ENCODE results near the gene COLEC11.
"Not testable (repeated sequence)": the region's sequence is repeated elsewhere in the genome, so short reads cannot be mapped to it uniquely, and the experiment has no call there.

COLEC11 gene

DNA sequence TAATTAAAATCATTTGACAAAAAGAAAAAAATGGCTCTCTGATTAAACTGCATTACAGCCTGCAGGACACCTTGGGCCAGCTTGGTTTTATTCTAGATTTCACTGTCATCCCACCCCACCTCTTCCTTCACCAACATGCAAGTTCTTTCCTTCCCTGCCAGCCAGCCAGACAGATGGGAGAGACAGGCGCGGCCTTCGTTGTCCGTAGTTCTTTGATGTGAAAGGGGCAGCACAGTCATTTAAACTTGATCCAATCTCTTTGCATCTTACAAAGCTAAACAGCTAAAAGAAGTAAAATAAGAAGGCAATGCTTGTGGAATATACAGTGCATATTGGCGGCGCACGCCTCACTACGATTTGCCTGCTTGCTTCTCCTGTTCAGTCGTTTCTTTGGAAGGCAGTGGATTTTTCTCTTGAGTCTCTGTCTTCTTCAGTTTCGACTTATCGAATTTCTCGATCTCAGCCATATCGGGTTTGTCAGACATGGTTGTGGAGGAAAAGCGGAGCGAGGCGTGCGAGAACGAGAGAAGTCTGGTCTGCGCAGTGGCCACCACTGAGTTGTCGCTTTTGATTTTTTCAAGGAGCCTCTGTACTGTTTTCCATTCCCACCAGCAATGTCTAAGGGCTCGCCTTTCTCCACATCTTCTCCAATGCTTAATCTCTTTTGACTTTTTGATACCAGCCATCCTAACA lies 22.4 kb downstream of the COLEC11 start:
- TF ChIP-seq, protein P1, sequence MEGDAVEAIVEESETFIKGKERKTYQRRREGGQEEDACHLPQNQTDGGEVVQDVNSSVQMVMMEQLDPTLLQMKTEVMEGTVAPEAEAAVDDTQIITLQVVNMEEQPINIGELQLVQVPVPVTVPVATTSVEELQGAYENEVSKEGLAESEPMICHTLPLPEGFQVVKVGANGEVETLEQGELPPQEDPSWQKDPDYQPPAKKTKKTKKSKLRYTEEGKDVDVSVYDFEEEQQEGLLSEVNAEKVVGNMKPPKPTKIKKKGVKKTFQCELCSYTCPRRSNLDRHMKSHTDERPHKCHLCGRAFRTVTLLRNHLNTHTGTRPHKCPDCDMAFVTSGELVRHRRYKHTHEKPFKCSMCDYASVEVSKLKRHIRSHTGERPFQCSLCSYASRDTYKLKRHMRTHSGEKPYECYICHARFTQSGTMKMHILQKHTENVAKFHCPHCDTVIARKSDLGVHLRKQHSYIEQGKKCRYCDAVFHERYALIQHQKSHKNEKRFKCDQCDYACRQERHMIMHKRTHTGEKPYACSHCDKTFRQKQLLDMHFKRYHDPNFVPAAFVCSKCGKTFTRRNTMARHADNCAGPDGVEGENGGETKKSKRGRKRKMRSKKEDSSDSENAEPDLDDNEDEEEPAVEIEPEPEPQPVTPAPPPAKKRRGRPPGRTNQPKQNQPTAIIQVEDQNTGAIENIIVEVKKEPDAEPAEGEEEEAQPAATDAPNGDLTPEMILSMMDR (conservative IDR thresholded peaks at IDR 0.05), result no peak
- H3K27ac ChIP-seq, result no peak overlapping the region

DNA sequence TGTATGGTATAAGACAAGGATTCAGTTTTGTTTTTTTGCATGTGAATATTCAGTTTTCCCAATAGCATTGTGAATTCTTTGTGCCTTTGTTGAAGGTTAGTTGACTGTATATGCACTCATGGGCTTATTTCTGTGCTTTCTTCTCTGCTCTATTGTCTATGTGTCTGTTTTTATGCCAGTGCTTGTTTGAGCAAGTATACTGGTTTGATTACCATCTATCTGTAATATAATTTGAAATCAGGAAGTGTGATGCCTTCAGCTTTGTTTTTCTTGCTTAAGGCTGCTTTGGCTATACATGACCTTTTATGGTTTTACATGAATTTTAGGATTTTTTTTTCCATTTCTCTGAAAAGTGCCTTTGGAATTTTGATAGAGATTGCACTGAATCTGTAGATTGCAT lies 23.5 kb downstream of the COLEC11 start:
- H3K27ac ChIP-seq, result no peak overlapping the region
- TF ChIP-seq, protein P1 (conservative IDR thresholded peaks at IDR 0.05), result no peak

DNA sequence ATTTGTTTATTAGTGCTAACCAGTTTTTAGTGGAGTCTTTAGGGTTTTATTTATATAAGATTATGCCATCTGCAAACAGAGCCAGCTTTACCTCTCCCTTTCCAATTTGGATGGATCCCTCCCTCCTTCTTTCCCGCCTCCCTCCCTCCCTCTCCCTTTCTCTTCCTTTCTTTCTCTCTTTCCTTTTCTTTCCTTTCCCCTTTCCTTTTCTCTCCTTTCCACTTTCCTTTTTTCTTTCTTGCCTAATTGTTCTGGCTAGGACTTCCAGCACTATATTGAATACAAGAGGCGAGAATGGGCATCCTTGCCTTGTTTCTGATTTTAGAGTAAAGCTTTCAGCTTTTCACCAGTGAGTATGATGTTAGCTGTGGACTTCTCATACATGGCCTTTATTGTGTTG lies 24.1 kb downstream of the COLEC11 start:
- TF ChIP-seq, protein P1 (conservative IDR thresholded peaks at IDR 0.05), result no peak
- H3K27ac ChIP-seq, result no peak overlapping the region

DNA sequence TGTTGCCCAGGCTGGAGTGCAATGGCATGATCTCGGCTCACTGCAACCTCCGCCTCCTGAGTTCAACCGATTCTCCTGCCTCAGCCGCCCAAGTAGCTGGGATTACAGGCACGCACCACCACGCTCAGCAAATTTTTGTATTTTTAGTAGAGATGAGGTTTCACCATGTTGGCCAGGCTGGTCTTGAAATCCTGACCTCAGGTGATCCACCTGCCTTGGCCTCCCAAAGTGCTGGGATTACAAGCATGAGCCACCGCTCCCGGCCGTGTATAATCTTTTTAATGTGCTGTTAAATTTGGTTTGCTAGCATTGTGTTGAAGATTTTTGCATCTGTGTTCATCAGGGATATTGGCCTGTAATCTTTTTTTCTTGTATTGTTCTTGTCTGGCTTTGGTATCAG lies 24.7 kb downstream of the COLEC11 start:
- H3K27ac ChIP-seq, result not testable (repeated sequence)

DNA sequence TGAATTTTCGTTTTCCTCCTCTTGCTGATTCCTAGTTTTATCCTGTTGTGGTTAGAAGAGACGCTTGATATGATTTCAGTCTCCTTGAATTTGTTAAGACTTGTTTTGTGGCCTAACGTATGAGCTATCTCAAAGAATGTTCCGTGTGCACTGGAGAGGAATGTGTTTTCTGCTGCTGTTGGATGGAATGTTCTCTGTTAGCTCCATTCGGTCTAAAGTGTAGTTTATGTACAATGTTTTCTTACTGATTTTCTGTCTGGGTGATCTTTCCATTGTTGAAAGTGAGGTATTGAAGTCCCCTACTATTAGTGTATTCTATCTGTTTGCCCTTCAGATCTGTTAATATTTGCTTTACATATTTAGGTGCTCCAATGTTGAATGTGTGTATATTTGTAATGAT lies 25.9 kb downstream of the COLEC11 start:
- TF ChIP-seq, protein P1 (conservative IDR thresholded peaks at IDR 0.05), result no peak
- H3K27ac ChIP-seq, result no peak overlapping the region

DNA sequence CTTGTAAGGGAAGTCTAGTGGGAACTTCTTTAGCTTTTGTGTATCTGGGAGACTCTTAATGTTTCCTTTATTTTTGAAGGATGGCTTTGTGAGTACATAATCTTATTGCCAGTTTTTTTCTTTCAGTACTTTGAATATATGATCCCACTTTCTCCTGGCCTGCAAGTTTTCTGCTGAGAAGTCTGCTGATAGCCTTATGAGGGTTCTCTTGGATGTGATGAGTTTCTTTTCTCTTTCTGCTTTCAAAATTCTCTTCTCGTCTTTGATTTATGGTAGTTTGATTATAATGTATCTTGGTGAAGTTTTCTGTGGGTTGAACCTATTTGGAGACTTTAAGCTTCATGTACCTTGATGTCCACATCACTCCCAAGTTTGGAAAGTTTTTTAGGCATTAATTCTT lies 28.1 kb downstream of the COLEC11 start:
- TF ChIP-seq, protein P1 (conservative IDR thresholded peaks at IDR 0.05), result no peak
- no peak overlapping the region for H3K27ac ChIP-seq

DNA sequence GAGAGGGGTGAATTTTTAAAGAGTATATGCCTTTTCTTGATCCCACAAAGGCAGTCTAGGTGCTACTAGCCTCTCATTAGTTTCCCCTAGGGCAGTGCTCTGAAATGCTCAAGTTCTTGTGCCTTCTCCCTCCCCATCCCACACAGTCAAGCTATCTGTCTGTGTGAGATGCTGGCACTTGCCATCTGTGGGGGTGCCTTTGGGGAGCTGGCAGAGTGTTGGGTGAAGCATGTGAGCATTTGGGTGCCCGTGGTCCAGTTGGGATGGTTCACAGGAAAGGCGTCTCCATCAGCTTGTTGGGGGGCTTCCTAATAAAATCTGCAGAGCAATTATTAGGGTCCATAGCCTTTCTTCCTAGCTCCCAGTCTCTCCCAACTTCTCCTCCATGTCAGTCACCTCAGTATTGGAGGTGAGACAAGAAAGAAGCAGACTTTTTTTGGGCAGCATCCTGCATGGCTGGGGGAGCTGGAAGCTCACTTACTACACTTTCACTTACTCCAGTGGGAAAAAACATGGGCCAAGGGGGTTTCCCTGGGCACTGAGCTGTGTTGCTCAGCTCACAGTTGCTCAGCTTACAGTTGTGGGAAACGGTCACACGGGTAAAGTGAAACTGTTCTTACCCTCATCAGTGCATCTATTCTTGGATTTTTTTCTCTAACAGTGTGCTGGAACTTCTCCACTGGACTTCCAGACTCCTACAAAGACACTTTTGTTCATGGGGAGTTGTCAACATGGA lies 29.3 kb downstream of the COLEC11 start:
- H3K27ac ChIP-seq, result no peak overlapping the region
- TF ChIP-seq, protein P1 (conservative IDR thresholded peaks at IDR 0.05), result no peak

DNA sequence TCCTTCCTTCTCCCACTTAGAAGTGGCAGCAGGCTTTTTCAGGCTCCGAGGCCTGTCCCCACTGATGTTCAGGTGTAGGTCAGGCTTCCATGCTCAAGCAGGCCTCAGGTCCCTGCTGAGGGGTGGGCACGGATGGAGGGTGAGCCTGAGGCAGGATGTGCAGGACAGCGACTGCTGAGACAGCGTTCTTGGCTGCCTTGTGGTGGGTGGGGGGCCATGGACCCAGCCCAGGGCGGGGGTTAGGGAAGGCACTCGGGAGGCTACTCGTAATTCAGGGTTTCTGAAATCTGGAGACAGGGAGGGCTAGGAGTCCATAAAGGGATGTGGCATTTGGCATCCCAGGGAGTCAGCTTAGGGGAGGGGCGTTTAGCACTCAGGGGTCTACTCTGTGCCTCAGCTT lies 30.3 kb downstream of the COLEC11 start:
- TF ChIP-seq, protein P1 (conservative IDR thresholded peaks at IDR 0.05), result no peak
- no peak overlapping the region for H3K27ac ChIP-seq
